Liver (tissue), 9 donors: ENCODE results near the gene SDSL. TPM values are rescaled to one million over a fixed set of nuclear protein-coding genes. Genes with fewer than 3 reads are reported as not detected.
A peak's percentile ranks its signal among the peaks of the same experiment; 100 is the strongest.

Experiments
- DNase-seq: peaks from one replicate; pipeline ENCODE4 v3.0.0-alpha.2; 2017; ENCODE audit warnings: low spot score
- H3K27ac ChIP-seq, 2 donors: one replicate each; pipeline ENCODE4 v1.7.0; 2013; ENCODE audit warnings: inconsistent platforms in 2 of 2, low read length in 2 of 2, control low read depth in 1 of 2, low read depth in 1 of 2, mild to moderate bottlenecking in 1 of 2
- H3K27me3 ChIP-seq, 4 donors: one replicate each; pipeline versions ENCODE4 v1.6.1 to v1.7.0; 2013; ENCODE audit warnings: low read length in 3 of 4, inconsistent platforms in 1 of 4, mild to moderate bottlenecking in 1 of 4, moderate library complexity in 1 of 4; ENCODE audit not compliant: control insufficient read depth in 4 of 4, insufficient read depth in 4 of 4
- H3K36me3 ChIP-seq, 4 donors: one replicate each; pipeline versions ENCODE4 v1.6.1 to v1.7.0; 2013; ENCODE audit warnings: low read length in 3 of 4, mild to moderate bottlenecking in 3 of 4, low read depth in 1 of 4, moderate library complexity in 1 of 4; ENCODE audit not compliant: control insufficient read depth in 4 of 4, insufficient read depth in 3 of 4
- H3K4me1 ChIP-seq, 4 donors: one replicate each; pipeline versions ENCODE4 v1.6.1 to v1.7.0; 2013; ENCODE audit warnings: low read length in 3 of 4, mild to moderate bottlenecking in 3 of 4, moderate library complexity in 1 of 4; ENCODE audit not compliant: control insufficient read depth in 4 of 4, insufficient read depth in 4 of 4
- H3K4me3 ChIP-seq, 3 donors: one replicate each; pipeline versions ENCODE4 v1.6.1 to v1.7.0; 2013; ENCODE audit warnings: low read length in 3 of 3, control low read depth in 1 of 3, low read depth in 1 of 3, mild to moderate bottlenecking in 1 of 3
- H3K9ac ChIP-seq, 2 donors: one replicate each; pipeline ENCODE4 v1.7.0; 2013; ENCODE audit warnings: low read length in 2 of 2, mild to moderate bottlenecking in 2 of 2, moderate library complexity in 2 of 2, control low read depth in 1 of 2, low read depth in 1 of 2
- H3K9me3 ChIP-seq, 4 donors: one replicate each; pipeline versions ENCODE4 v1.6.1 to v1.7.0; 2013; ENCODE audit warnings: low read length in 3 of 4; ENCODE audit not compliant: control insufficient read depth in 4 of 4
- EGR1 ChIP-seq, 2 donors: IDR thresholded peaks; 2 replicates each; pipeline ENCODE4 v1.6.1; 2016 to 2018; ENCODE audit warnings: antibody characterized with exemption in 2 of 2, low read depth in 2 of 2
- FOXA1 ChIP-seq: IDR thresholded peaks from 2 replicates; pipeline ENCODE4 v1.6.1; 2016; ENCODE audit warnings: antibody characterized with exemption
- FOXA2 ChIP-seq: IDR thresholded peaks from 2 replicates; pipeline ENCODE4 v1.6.1; 2016; ENCODE audit warnings: antibody characterized with exemption
- HNF4A ChIP-seq, 2 donors: conservative IDR thresholded peaks; 2 replicates each; pipeline ENCODE4 v1.6.1; 2016; ENCODE audit warnings: antibody characterized with exemption in 2 of 2, mild to moderate bottlenecking in 2 of 2
- JUND ChIP-seq, 2 donors: IDR thresholded peaks; 2 replicates each; pipeline ENCODE4 v1.6.1; 2016; ENCODE audit warnings: antibody characterized with exemption in 2 of 2
- NR2F2 ChIP-seq: IDR thresholded peaks from 2 replicates; pipeline ENCODE4 v1.6.1; 2016; ENCODE audit warnings: antibody characterized with exemption
- REST ChIP-seq: IDR thresholded peaks from 2 replicates; pipeline ENCODE4 v1.6.1; 2016; ENCODE audit warnings: antibody characterized with exemption, mild to moderate bottlenecking
- RXRA ChIP-seq, 2 donors: IDR thresholded peaks; 2 replicates each; pipeline ENCODE4 v1.6.1; 2017 to 2018; ENCODE audit warnings: antibody characterized with exemption in 2 of 2, mild to moderate bottlenecking in 1 of 2
- YY1 ChIP-seq: IDR thresholded peaks from 2 replicates; pipeline ENCODE4 v1.6.1; 2016; ENCODE audit warnings: antibody characterized with exemption, mild to moderate bottlenecking
- ZBTB33 ChIP-seq: IDR thresholded peaks from 2 replicates; pipeline ENCODE4 v1.6.1; 2016; ENCODE audit warnings: antibody characterized with exemption
- WGBS: extraction: QIAGEN DNeasy Blood & Tissue Kit; methylation state at CpG from one replicate; pipeline ENCODE4 v1.1.7; 2013; 5-methylcytosine and 5-hydroxymethylcytosine counted together
- polyA plus RNA-seq, 2 donors: library from polyadenylated mRNA; stranded (reverse) in 1 of 2; unstranded in 1 of 2; fragments of 200-250 nt in 1 of 2; fragments of >200 nt in 1 of 2; fragmentation: Nextera tagmentation in 1 of 2; extraction: Ambion mirVana in 1 of 2; gene quantifications; one replicate each; pipeline versions ENCODE4 v1.2.1 to v1.2.3, GENCODE V29; 2013 to 2015
- total RNA-seq, 2 donors: library from RNA; depleted of rRNA; stranded (reverse); fragments of >200 nt; gene quantifications; one replicate each; pipeline ENCODE4 v1.2.3, GENCODE V29; 2014
- TF ChIP-seq, protein P1 (sequence below): IDR thresholded peaks from 2 replicates; pipeline ENCODE4 v1.6.1; 2016; ENCODE audit warnings: antibody characterized with exemption
- TF ChIP-seq, protein P2 (sequence below): IDR thresholded peaks from 2 replicates; pipeline ENCODE4 v1.6.1; 2016; ENCODE audit warnings: antibody characterized with exemption
- donor health status: healthy.
- donor health status: healthy.
- donor health status: healthy.
- donor health status: healthy.
- donor health status: healthy.

Gene SDSL
- total and polyA plus RNA-seq, 4 donors: 22.4 to 93.1 (median 33.7) TPM

DNA sequence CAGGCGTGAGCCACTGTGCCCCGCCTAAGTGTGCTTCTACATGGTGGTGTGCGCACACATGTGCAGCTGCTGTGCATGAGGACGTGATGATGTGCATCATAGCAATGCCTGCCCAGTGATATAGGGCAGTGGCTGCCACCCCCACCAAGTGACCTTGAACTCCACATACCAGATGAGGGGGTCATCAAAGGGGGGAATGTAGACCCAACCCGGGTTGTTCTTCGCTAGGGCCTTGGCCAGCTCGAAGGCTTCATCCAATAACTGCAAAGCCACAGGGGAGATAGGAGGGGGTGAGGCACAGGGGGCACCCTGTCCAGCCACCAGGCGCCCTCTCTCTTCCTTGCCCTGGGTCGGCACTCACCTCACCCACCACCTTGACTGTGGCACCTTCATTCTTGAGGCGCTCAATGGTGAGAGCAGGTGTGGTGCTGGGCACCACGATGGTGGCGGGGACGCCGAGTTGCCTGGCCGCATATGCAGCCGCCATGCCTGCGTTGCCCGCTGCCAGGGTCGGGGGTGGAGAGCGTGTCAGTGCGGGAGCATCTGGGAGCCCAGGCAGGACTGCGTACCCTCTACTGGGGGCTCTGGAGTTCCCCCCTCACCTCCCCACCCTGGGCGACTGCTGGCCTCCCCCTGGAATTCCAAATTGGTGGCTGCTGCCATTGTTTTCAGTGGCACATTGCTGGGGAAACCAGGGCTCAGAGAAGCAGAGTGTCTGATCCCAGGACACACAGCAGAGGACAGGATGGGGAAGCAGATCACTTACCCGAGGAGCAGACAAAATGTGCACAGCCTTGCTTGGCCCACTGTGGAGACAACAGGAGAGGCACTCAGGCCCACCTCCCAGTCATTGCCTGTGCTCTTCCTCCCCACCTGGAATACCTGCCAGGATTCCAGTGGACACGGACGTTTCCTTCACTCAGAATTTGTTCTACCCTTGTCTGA, 23.6 kb upstream of the SDSL start:
- H3K27ac ChIP-seq: no peak overlapping the region
- 86% methylated on average over 26 of the region's 26 CpGs for WGBS
- H3K36me3 ChIP-seq: peaks cover 0 to 46% (median 27%) of the 10 kb centered on the region in 4 donors
- no peak overlapping the region for H3K4me3 ChIP-seq
- peaks cover 0 to 8% (median 3%) of the 10 kb centered on the region in 4 donors for H3K4me1 ChIP-seq
- H3K9ac ChIP-seq: no peak overlapping the region
- H3K9me3 ChIP-seq: no peaks in the 10 kb centered on the region
- no peak for DNase-seq
- H3K27me3 ChIP-seq: no peaks in the 10 kb centered on the region
- TF ChIP-seq REST (peak; percentile 32), FOXA1 (peak; percentile 35), JUND (IDR thresholded peaks at IDR 0.05) (peak; percentile 4 to 62), YY1 (peak; percentile 83), ZBTB33 (no peak), NR2F2 (no peak), EGR1 (IDR thresholded peaks at IDR 0.05; ENCODE audit: low read depth in 2 of 2) (peak; percentile 7 to 35), HNF4A (conservative IDR thresholded peaks at IDR 0.05) (no peak), RXRA (IDR thresholded peaks at IDR 0.05) (peak; percentile 37 to 46), FOXA2 (peak; percentile 26)
- TF ChIP-seq, protein P1, sequence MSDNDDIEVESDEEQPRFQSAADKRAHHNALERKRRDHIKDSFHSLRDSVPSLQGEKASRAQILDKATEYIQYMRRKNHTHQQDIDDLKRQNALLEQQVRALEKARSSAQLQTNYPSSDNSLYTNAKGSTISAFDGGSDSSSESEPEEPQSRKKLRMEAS: peak; percentile 11
- TF ChIP-seq, protein P2, sequence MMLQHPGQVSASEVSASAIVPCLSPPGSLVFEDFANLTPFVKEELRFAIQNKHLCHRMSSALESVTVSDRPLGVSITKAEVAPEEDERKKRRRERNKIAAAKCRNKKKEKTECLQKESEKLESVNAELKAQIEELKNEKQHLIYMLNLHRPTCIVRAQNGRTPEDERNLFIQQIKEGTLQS: no peak

- no peak overlapping the region for H3K4me3 ChIP-seq
- H3K27me3 ChIP-seq: no peaks in the 10 kb centered on the region
- no peak overlapping the region for H3K27ac ChIP-seq
- WGBS: 86% methylated on average over 12 of the region's 12 CpGs
- no peak overlapping the region for H3K9ac ChIP-seq
- peaks cover 0 to 45% (median 26%) of the 10 kb centered on the region in 4 donors for H3K36me3 ChIP-seq
- TF ChIP-seq NR2F2: no peak
- TF ChIP-seq YY1: peak; percentile 74
- no peak for DNase-seq
- H3K9me3 ChIP-seq: no peaks in the 10 kb centered on the region
- H3K4me1 ChIP-seq: peaks cover 0 to 10% (median 5%) of the 10 kb centered on the region in 4 donors
Measured at GRCh38 chr12:113399490-113399889, 22.7 kb upstream of the SDSL start.
